ENCODE data around the gene SH2B2. TPM values are rescaled to one million over a fixed set of nuclear protein-coding genes. Genes with fewer than 3 reads are reported as not detected.

SH2B2 gene
- total RNA-seq, 1 donor from 2014 or later, result 11.6 TPM

DNA sequence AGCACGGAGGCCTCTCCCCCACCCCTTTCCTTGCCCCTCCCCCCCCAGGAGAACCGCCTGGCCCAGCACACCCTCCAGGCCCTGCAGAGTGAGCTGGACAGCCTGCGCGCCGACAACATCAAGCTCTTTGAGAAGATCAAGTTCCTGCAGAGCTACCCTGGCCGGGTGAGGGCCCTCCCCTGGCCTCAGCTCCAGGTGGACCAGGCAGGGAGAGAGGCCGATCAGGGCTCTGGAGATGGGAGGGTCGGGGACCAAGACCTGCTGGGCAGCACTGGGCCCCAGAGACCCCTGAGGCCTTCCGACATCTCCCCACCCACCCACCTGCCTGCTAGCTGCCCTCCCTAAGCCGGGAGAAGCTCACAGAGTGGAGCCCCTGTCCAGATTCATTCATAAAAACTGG lies 8.8 kb upstream of the SH2B2 start:
- Mint-ChIP-seq H3K27ac (ENCODE audit: unreplicated experiment) (no peak overlapping the region), H3K4me1 (ENCODE audit: low read depth, unreplicated experiment) (no peaks in the 10 kb centered on the region), H3K36me3 (ENCODE audit: unreplicated experiment) (no peaks in the 10 kb centered on the region), H3K27me3 (ENCODE audit: unreplicated experiment) (peaks cover 4% of the 10 kb centered on the region), H3K9me3 (ENCODE audit: unreplicated experiment) (no peaks in the 10 kb centered on the region), H3K4me3 (ENCODE audit: unreplicated experiment) (no peak overlapping the region)
- no peak for DNase-seq
- TF ChIP-seq, protein P1, sequence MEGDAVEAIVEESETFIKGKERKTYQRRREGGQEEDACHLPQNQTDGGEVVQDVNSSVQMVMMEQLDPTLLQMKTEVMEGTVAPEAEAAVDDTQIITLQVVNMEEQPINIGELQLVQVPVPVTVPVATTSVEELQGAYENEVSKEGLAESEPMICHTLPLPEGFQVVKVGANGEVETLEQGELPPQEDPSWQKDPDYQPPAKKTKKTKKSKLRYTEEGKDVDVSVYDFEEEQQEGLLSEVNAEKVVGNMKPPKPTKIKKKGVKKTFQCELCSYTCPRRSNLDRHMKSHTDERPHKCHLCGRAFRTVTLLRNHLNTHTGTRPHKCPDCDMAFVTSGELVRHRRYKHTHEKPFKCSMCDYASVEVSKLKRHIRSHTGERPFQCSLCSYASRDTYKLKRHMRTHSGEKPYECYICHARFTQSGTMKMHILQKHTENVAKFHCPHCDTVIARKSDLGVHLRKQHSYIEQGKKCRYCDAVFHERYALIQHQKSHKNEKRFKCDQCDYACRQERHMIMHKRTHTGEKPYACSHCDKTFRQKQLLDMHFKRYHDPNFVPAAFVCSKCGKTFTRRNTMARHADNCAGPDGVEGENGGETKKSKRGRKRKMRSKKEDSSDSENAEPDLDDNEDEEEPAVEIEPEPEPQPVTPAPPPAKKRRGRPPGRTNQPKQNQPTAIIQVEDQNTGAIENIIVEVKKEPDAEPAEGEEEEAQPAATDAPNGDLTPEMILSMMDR (IDR thresholded peaks at IDR 0.05; ENCODE audit: partially characterized antibody, unreplicated experiment), result no peak

DNA sequence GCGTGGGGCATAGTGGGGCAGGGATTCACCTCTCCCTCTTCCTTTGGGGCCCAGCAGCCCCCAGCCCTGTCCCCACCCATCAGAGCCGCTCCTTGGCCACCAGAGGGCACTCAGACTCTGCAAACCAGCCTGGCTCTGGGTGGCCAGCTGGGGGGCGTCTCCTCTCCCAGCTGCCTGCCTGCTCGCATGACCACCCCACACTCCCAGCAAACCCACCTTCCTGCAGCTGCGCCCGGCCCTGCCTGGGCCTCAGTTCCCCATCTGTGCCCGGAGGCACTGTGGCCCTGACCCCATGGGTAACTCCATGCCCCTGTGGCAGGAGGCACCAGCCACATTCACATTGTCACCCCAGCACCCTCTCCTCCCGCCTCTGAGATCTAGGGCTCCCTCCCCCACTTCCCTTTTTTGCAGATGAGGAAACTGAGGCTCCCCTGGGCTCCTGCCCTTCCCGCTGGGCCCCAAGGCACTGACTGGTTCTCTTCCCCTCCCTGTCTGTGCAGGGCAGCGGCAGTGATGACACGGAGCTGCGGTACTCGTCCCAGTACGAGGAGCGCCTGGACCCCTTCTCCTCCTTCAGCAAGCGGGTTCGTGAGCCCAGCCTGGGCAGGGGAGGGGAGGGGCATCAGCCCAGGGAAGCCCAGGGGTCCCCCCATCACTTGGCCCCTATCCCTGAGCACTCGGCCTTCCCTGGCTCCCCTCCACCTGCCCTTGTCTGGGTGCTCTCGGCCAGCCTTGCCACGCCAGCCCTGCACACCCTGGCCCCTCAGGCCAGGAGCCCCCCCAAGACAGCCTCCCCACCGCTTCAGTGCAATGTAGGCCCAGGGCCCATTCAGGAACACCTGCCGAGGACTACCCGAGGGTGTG lies 6.9 kb upstream of the SH2B2 start:
- H3K27ac Mint-ChIP-seq (ENCODE audit: unreplicated experiment), result no peak overlapping the region
- no peaks in the 10 kb centered on the region for H3K9me3 Mint-ChIP-seq (ENCODE audit: unreplicated experiment)
- peak; percentile 82 for DNase-seq
- H3K36me3 Mint-ChIP-seq (ENCODE audit: unreplicated experiment), result no peaks in the 10 kb centered on the region
- peaks cover under 1% of the 10 kb centered on the region for H3K4me1 Mint-ChIP-seq (ENCODE audit: low read depth, unreplicated experiment)
- TF ChIP-seq, protein P1 (IDR thresholded peaks at IDR 0.05; ENCODE audit: partially characterized antibody, unreplicated experiment), result peak; percentile 85
- no peak overlapping the region for H3K4me3 Mint-ChIP-seq (ENCODE audit: unreplicated experiment)
- peaks cover 6% of the 10 kb centered on the region for H3K27me3 Mint-ChIP-seq (ENCODE audit: unreplicated experiment)

DNA sequence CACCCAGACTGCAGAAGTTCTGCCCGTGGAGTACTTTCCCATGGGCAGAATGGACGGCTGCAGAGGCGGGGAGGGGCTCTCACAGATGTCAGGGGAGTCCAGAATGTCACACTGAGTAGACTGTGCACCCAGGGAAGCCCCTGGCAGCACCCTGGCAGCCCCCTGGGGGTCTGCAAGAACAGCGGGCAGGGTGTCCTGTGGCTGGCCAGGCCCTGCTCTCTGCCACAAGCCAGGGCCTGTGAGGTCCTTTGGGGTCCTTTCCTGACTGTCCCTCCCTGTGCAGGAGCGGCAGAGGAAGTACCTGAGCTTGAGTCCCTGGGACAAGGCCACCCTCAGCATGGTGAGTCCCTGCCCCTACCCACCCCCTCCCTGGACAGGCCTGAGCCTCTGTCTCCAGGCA lies 6.1 kb upstream of the SH2B2 start:
- TF ChIP-seq, protein P1 (IDR thresholded peaks at IDR 0.05; ENCODE audit: partially characterized antibody, unreplicated experiment), result no peak
- H3K4me1 Mint-ChIP-seq (ENCODE audit: low read depth, unreplicated experiment), result peaks cover 7% of the 10 kb centered on the region
- no peak for DNase-seq
- H3K4me3 Mint-ChIP-seq (ENCODE audit: unreplicated experiment), result no peak overlapping the region
- no peaks in the 10 kb centered on the region for H3K36me3 Mint-ChIP-seq (ENCODE audit: unreplicated experiment)
- no peak overlapping the region for H3K27ac Mint-ChIP-seq (ENCODE audit: unreplicated experiment)
- peaks cover 2% of the 10 kb centered on the region for H3K9me3 Mint-ChIP-seq (ENCODE audit: unreplicated experiment)
- peaks cover 11% of the 10 kb centered on the region for H3K27me3 Mint-ChIP-seq (ENCODE audit: unreplicated experiment)

DNA sequence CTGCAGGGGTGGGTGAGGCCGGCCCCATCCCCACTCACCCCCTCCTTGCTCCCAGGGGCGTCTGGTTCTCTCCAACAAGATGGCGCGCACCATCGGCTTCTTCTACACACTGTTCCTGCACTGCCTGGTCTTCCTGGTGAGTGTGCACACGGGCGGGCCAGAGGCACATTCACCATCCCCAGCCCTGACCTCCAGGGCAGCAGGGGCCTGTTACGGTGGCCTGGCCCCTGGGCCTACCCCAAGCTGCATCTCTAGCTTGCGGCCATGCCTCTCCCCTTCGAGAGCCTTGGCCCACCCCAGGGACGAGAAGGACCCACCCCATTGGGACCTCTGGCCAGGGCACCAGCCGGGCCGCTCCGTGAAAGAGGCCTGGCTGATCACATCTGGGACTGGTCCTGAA lies 4.9 kb upstream of the SH2B2 start:
- DNase-seq, result no peak
- TF ChIP-seq, protein P1 (IDR thresholded peaks at IDR 0.05; ENCODE audit: partially characterized antibody, unreplicated experiment), result no peak
- H3K27ac Mint-ChIP-seq (ENCODE audit: unreplicated experiment), result no peak overlapping the region
- H3K9me3 Mint-ChIP-seq (ENCODE audit: unreplicated experiment), result peaks cover 3% of the 10 kb centered on the region
- H3K4me3 Mint-ChIP-seq (ENCODE audit: unreplicated experiment), result no peak overlapping the region
- no peaks in the 10 kb centered on the region for H3K36me3 Mint-ChIP-seq (ENCODE audit: unreplicated experiment)
- peaks cover 12% of the 10 kb centered on the region for H3K27me3 Mint-ChIP-seq (ENCODE audit: unreplicated experiment)
- H3K4me1 Mint-ChIP-seq (ENCODE audit: low read depth, unreplicated experiment), result peaks cover 7% of the 10 kb centered on the region
